ENCODE data around the gene CCS. TPM values are rescaled to one million over a fixed set of nuclear protein-coding genes. Genes with fewer than 3 reads are reported as not detected.
"Not testable (repeated sequence)": the region's sequence is repeated elsewhere in the genome, so short reads cannot be mapped to it uniquely, and the experiment has no call there.

Gene CCS
- total RNA-seq, 1 donor from 2014 or later = 40.5 TPM

GRCh38 chr11:66579017-66579606 is 13.9 kb upstream of the CCS start:
- H3K9me3 ChIP-seq = no peaks in the 10 kb centered on the region
- no peaks in the 10 kb centered on the region for H3K36me3 ChIP-seq
- no peak overlapping the region for H3K4me3 ChIP-seq
- H3K27me3 ChIP-seq (ENCODE audit: low read depth) = peaks cover 4% of the 10 kb centered on the region
- H3K27ac ChIP-seq = no peak overlapping the region
- intact Hi-C loops (cut with DNase I) = loop anchor here (5.0 kb wide), 1 partner anchor 103 kb away; no protein-coding TSS in a partner anchor
- H3K4me1 ChIP-seq = peaks cover 9% of the 10 kb centered on the region
- peak; percentile 77 for TF ChIP-seq CTCF (IDR thresholded peaks at IDR 0.05)
- ATAC-seq (peak; percentile 93), DNase-seq (peak; percentile 88)

GRCh38 chr11:66580803-66581202 is 12.2 kb upstream of the CCS start:
- no peak overlapping the region for H3K27ac ChIP-seq
- intact Hi-C loops (cut with DNase I) = no loop called here
- DNase-seq (no peak), ATAC-seq (no peak)
- no peak for TF ChIP-seq CTCF (IDR thresholded peaks at IDR 0.05)
- no peaks in the 10 kb centered on the region for H3K9me3 ChIP-seq
- peaks cover 4% of the 10 kb centered on the region for H3K27me3 ChIP-seq (ENCODE audit: low read depth)
- no peak overlapping the region for H3K4me3 ChIP-seq
- no peaks in the 10 kb centered on the region for H3K36me3 ChIP-seq
- H3K4me1 ChIP-seq = peaks cover 9% of the 10 kb centered on the region

- H3K27ac ChIP-seq = no peak overlapping the region
- intact Hi-C loops (cut with DNase I) = no loop called here
- H3K4me3 ChIP-seq = no peak overlapping the region
- no peak for DNase-seq
- H3K27me3 ChIP-seq (ENCODE audit: low read depth) = peaks cover 4% of the 10 kb centered on the region
- peaks cover 9% of the 10 kb centered on the region for H3K4me1 ChIP-seq
- no peaks in the 10 kb centered on the region for H3K36me3 ChIP-seq
- H3K9me3 ChIP-seq = no peaks in the 10 kb centered on the region
- ATAC-seq = no peak
- no peak for TF ChIP-seq CTCF (IDR thresholded peaks at IDR 0.05)
These were observed 11.7 kb upstream of the CCS start for GRCh38 chr11:66581261-66581660.

GRCh38 chr11:66582565-66583147 is 10.3 kb upstream of the CCS start:
- H3K4me3 ChIP-seq; H3K36me3 ChIP-seq; ATAC-seq; H3K4me1 ChIP-seq; DNase-seq; intact Hi-C loops (cut with DNase I); H3K27ac ChIP-seq; H3K9me3 ChIP-seq; H3K27me3 ChIP-seq (ENCODE audit: low read depth): not testable (repeated sequence)

- H3K4me3 ChIP-seq; H3K36me3 ChIP-seq; H3K27ac ChIP-seq; H3K9me3 ChIP-seq; DNase-seq; H3K4me1 ChIP-seq; H3K27me3 ChIP-seq (ENCODE audit: low read depth); ATAC-seq; intact Hi-C loops (cut with DNase I): not testable (repeated sequence)
These were observed 7.5 kb upstream of the CCS start for GRCh38 chr11:66585447-66585846.

GRCh38 chr11:66586136-66586535 is 6.8 kb upstream of the CCS start:
- no peak for ATAC-seq
- no peak for TF ChIP-seq CTCF (IDR thresholded peaks at IDR 0.05)
- intact Hi-C loops (cut with DNase I) = no loop called here

GRCh38 chr11:66589315-66589714 is 3.7 kb upstream of the CCS start:
- ATAC-seq; H3K27ac ChIP-seq; H3K27me3 ChIP-seq (ENCODE audit: low read depth); intact Hi-C loops (cut with DNase I); H3K9me3 ChIP-seq; H3K4me3 ChIP-seq; H3K36me3 ChIP-seq; DNase-seq: not testable (repeated sequence)
- H3K4me1 ChIP-seq = peaks cover 17% of the 10 kb centered on the region

More at GRCh38 chr11:66586136-66586535, 6.8 kb upstream of the CCS start:
- DNase-seq = no peak
- no peaks in the 10 kb centered on the region for H3K36me3 ChIP-seq
- no peaks in the 10 kb centered on the region for H3K27me3 ChIP-seq (ENCODE audit: low read depth)
- no peaks in the 10 kb centered on the region for H3K4me1 ChIP-seq
- H3K9me3 ChIP-seq = no peaks in the 10 kb centered on the region
- no peak overlapping the region for H3K27ac ChIP-seq
- no peak overlapping the region for H3K4me3 ChIP-seq
